HepG2 (cell line): ENCODE data around the gene PRDX5. TPM values are rescaled to one million over a fixed set of nuclear protein-coding genes. Genes with fewer than 3 reads are reported as not detected.

Experiments used
- ARHGAP35 ChIP-seq: sonication (generic); formaldehyde crosslinking; IDR thresholded peaks from 2 replicates; pipeline ENCODE4 v1.9.0; 2022; ENCODE audit warnings: mild to moderate bottlenecking, inconsistent platforms, moderate library complexity, missing genetic modification reagents, borderline replicate concordance
- ATF7 ChIP-seq, 2 experiments: fragments of 450-650 bp in 1 of 2; sonication (generic) in 1 of 2; formaldehyde crosslinking in 1 of 2; IDR thresholded peaks; 2 replicates each; pipeline versions ENCODE4 v1.4.0 to v1.6.1; 2016 to 2020; ENCODE audit warnings: antibody characterized with exemption in 1 of 2, mild to moderate bottlenecking in 1 of 2, missing genetic modification reagents in 1 of 2
- BRCA1 ChIP-seq: sonication (generic); formaldehyde crosslinking; IDR thresholded peaks from 2 replicates; pipeline ENCODE4 v1.4.0; 2020; ENCODE audit warnings: missing genetic modification reagents
- CENPX ChIP-seq: sonication (generic); formaldehyde crosslinking; IDR thresholded peaks from 2 replicates; pipeline ENCODE4 v1.9.0; 2021; ENCODE audit warnings: mild to moderate bottlenecking, missing genetic modification reagents, moderate library complexity
- CREM ChIP-seq, 2 experiments: sonication (generic) in 1 of 2; formaldehyde crosslinking in 1 of 2; IDR thresholded peaks; 2 replicates each; pipeline versions ENCODE4 v1.4.0 to v1.6.1; 2016 to 2020; ENCODE audit warnings: antibody characterized with exemption in 1 of 2, mild to moderate bottlenecking in 1 of 2, missing genetic modification reagents in 1 of 2
- CSRNP1 ChIP-seq: sonication (generic); formaldehyde crosslinking; IDR thresholded peaks from 2 replicates; pipeline ENCODE4 v1.8.1; 2023; ENCODE audit warnings: mild to moderate bottlenecking, missing genetic modification reagents
- DBP ChIP-seq: sonication (generic); formaldehyde crosslinking; IDR thresholded peaks from 2 replicates; pipeline ENCODE4 v1.4.0; 2020; ENCODE audit warnings: missing genetic modification reagents; ENCODE audit errors: not compliant biosample characterization
- NR3C1 ChIP-seq: sonication (generic); formaldehyde crosslinking; IDR thresholded peaks from 2 replicates; pipeline ENCODE4 v1.4.0; 2020; ENCODE audit warnings: missing genetic modification reagents
- TCF7L2 ChIP-seq: IDR thresholded peaks from 2 replicates; pipeline ENCODE4 v1.6.1; 2011; ENCODE audit warnings: mild to moderate bottlenecking, low read depth, low read length, moderate library complexity
- ZBTB49 ChIP-seq: sonication (generic); formaldehyde crosslinking; IDR thresholded peaks from 2 replicates; pipeline ENCODE4 v1.4.0; 2020; ENCODE audit warnings: missing genetic modification reagents, borderline replicate concordance
- ZFP91 ChIP-seq: sonication (generic); formaldehyde crosslinking; IDR thresholded peaks from 2 replicates; pipeline ENCODE4 v1.9.0; 2022; ENCODE audit warnings: missing genetic modification reagents, mild to moderate bottlenecking, borderline replicate concordance
- ZNF260 ChIP-seq: sonication (generic); formaldehyde crosslinking; IDR thresholded peaks from 2 replicates; pipeline ENCODE4 v1.4.0; 2020; ENCODE audit warnings: missing genetic modification reagents, low read depth, mild to moderate bottlenecking, borderline replicate concordance
- ZNF547 ChIP-seq: sonication (generic); formaldehyde crosslinking; IDR thresholded peaks from 2 replicates; pipeline ENCODE4 v1.5.1; 2020; ENCODE audit warnings: mild to moderate bottlenecking, missing genetic modification reagents
- ZNF570 ChIP-seq: sonication (generic); formaldehyde crosslinking; IDR thresholded peaks from 2 replicates; pipeline ENCODE4 v1.4.0; 2020; ENCODE audit warnings: mild to moderate bottlenecking, missing genetic modification reagents, borderline replicate concordance
- ZNF784 ChIP-seq: sonication (generic); formaldehyde crosslinking; IDR thresholded peaks from 2 replicates; pipeline ENCODE4 v1.5.1; 2020; ENCODE audit warnings: missing genetic modification reagents, mild to moderate bottlenecking, borderline replicate concordance
- polyA plus RNA-seq, 8 experiments: library from polyadenylated mRNA; depleted of rRNA in 3 of 8; stranded (reverse) in 7 of 8; unstranded in 1 of 8; fragments of >200 nt; fragmentation: Illumina TruSeq in 4 of 8; extraction: Trizol in 4 of 8; gene quantifications; 2 replicates each; pipeline versions ENCODE4 v1.2.1 to v1.2.3, GENCODE V29; 2011 to 2016; ENCODE audit warnings: low read depth in 4 of 8, missing spikeins in 1 of 8, mixed read lengths in 1 of 8; ENCODE audit not compliant: insufficient read depth in 1 of 8
- total RNA-seq, 5 experiments: library from RNA; depleted of rRNA; stranded (reverse); fragments of >200 nt; fragmentation: Illumina TruSeq; extraction: Trizol; gene quantifications; 2 replicates each; pipeline ENCODE4 v1.2.3, GENCODE V29; 2016; ENCODE audit warnings: low read depth in 1 of 5
- TF ChIP-seq, protein P1 (sequence below): sonication (generic); formaldehyde crosslinking; IDR thresholded peaks from 2 replicates; pipeline ENCODE4 v1.8.1; 2023; ENCODE audit warnings: mild to moderate bottlenecking, missing genetic modification reagents
- TF ChIP-seq, protein P2 (sequence below): sonication (generic); formaldehyde crosslinking; IDR thresholded peaks from 2 replicates; pipeline ENCODE4 v1.8.1; 2023; ENCODE audit warnings: mild to moderate bottlenecking, inconsistent platforms, moderate library complexity, missing genetic modification reagents, borderline replicate concordance

Gene PRDX5
- total and polyA plus RNA-seq, 2 of the 13 experiments (the other 11 are each of a cell fraction or from before 2014, with no cell fraction given), result 215 to 311 TPM

DNA sequence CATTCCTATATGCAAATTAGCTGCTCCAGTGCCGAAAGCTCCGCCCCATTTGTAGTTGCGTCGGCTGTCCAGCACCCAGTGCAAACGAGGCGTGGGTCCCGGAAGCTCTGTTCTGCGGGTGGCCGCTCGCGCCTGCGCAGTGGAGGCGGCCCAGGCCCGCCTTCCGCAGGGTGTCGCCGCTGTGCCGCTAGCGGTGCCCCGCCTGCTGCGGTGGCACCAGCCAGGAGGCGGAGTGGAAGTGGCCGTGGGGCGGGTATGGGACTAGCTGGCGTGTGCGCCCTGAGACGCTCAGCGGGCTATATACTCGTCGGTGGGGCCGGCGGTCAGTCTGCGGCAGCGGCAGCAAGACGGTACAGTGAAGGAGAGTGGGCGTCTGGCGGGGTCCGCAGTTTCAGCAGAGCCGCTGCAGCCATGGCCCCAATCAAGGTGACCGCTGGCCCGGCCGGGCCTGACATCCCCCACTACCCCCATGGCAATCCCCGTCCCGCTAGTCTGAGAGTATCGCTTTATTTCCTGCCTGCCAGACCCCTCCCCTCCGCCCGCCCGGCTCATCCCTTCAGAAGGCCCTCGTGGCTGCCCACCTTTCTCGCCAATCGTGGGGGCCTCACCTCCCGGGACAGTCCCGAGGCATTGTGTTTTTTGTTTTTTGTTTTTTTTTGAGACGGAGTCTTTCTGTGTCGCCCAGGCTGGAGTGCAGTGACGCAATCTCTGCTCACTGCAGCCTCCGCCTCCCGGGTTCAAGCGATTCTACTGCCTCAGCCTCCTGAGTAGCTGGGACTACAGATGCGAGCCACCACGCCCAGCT lies at the start of gene PRDX5 (continued):
- no peak for TF ChIP-seq DBP (CRISPR knock-in tag)
- TF ChIP-seq ZNF547, result peak; percentile 72
- no peak for TF ChIP-seq CREM (IDR thresholded peaks at IDR 0.05)
- no peak for TF ChIP-seq CREM (CRISPR knock-in tag; IDR thresholded peaks at IDR 0.05)
- TF ChIP-seq ZNF570, result 0 out of 2 replicates have a peak, but pooled peaks have one; percentile 38
- peak; percentile 46; the same call in 1 of the 2 replicates for TF ChIP-seq ATF7 (IDR thresholded peaks at IDR 0.05)
- TF ChIP-seq ATF7 (CRISPR knock-in tag; IDR thresholded peaks at IDR 0.05), result peak; percentile 55; the same call in 1 of the 2 replicates
- TF ChIP-seq, protein P1, sequence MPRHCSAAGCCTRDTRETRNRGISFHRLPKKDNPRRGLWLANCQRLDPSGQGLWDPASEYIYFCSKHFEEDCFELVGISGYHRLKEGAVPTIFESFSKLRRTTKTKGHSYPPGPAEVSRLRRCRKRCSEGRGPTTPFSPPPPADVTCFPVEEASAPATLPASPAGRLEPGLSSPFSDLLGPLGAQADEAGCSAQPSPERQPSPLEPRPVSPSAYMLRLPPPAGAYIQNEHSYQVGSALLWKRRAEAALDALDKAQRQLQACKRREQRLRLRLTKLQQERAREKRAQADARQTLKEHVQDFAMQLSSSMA, result no peak
- no peak for TF ChIP-seq BRCA1 (CRISPR knock-in tag)
- TF ChIP-seq ZBTB49 (CRISPR knock-in tag), result no peak
- no peak for TF ChIP-seq TCF7L2
- no peak for TF ChIP-seq ZNF260 (CRISPR knock-in tag)
- no peak for TF ChIP-seq NR3C1
- peak; percentile 35; the same call in 1 of the 2 replicates for TF ChIP-seq ARHGAP35 (CRISPR knock-in tag)
- TF ChIP-seq ZFP91 (CRISPR knock-in tag), result peak; percentile 65
- no peak for TF ChIP-seq CENPX (CRISPR knock-in tag)
- no peak; the same call in 1 of the 2 replicates for TF ChIP-seq CSRNP1
- TF ChIP-seq, protein P2, sequence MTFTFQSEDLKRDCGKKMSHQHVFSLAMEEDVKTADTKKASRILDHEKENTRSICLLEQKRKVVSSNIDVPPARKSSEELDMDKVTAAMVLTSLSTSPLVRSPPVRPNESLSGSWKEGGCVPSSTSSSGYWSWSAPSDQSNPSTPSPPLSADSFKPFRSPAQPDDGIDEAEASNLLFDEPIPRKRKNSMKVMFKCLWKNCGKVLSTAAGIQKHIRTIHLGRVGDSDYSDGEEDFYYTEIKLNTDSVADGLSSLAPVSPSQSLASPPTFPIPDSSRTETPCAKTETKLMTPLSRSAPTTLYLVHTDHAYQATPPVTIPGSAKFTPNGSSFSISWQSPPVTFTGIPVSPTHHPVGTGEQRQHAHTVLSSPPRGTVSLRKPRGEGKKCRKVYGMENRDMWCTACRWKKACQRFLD, result no peak
- no peak for TF ChIP-seq ZNF784 (CRISPR knock-in tag)
